GM08714 (cell line): Measurements from ENCODE around the gene HOXA9.

Experiments used
- H3K4me3 ChIP-seq: fragments of 200-500 bp; sonication (Bioruptor generic); 2 replicates; pipeline ENCODE4 v1.5.1; 2014; ENCODE audit warnings: mild to moderate bottlenecking, low read length, inconsistent platforms
- ZNF274 ChIP-seq: IDR thresholded peaks from 2 replicates; pipeline ENCODE4 v1.6.1; 2012; ENCODE audit warnings: mild to moderate bottlenecking, low read depth, low read length

Gene HOXA9

DNA sequence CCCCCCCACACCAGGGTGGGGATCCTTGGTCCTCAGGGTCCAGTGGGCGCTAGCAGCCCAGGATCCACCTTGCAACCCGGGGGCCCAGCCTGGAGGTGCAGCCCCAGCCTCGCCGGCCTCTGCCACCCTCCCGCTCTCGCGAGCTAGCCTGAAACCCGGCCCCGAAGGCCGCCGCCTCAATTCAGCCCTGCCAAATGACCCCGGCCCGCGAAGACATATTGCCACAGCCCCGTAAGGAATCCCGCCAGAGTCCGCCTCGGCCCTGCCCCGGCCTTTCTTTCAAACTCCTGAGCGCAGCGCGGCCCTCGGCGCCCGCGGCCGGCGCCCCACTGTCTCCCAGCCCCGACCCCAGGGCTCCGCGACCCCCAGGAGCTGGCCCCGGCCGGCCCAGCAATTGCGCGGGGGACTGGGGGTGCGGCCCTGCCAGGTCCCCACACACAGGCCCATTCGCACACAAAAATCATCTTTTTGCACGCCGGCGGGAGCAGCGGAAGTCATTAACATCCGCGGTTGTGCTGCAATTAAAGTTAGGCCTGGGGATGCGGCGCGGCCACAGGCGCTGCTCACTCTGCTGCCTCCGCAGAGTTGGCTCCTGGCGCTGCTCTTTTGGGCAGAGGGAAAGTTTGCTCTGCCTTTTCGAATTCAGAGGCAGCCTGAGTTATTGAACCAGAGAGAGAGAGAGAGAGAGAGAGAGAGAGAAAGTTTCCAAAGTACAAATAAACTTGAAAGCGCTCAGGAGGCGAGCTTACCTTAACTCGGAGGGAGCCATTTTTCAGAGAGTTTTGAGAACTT lies 25.8 kb downstream of the HOXA9 start:
- H3K4me3 ChIP-seq: no peak overlapping the region
- no peak for TF ChIP-seq ZNF274

DNA sequence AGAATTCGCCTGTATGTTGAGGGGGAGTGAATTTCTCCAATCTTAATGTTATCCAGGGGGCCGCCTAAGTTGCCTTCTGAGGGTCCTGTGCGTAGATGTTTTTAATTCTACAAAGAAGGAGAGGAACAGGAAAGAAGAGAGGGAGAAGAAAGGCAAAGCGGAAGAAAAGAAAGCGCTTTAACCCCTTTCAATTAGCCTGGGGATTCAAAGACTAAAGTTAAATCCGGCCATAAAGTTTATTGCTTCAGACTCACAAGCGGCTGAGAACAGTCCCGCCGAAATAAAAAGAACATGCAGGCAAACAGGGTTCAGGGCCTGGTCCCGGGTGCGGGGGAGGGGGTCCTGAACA lies 26.4 kb downstream of the HOXA9 start:
- no peak for TF ChIP-seq ZNF274
- no peak overlapping the region for H3K4me3 ChIP-seq

DNA sequence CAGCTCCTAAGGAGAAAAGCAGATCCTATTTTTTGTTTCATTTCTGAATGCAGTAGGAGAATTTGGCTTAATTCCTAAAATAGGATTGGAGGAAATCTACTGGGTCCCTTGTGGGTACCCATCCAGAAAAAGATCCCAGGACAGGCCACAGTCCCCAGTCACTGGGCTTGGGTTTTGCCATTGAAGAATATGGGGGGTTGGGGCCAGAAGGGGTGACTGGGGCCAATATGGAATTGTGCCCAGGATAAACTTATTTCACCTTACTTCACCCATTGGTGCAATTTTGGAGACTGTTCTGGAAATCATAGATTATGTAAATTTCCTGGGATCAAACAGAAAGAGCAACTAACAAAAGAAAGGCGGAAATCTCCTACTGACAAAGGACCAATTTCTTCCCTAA lies 26.9 kb downstream of the HOXA9 start:
- H3K4me3 ChIP-seq: no peak overlapping the region
- TF ChIP-seq ZNF274: no peak

DNA sequence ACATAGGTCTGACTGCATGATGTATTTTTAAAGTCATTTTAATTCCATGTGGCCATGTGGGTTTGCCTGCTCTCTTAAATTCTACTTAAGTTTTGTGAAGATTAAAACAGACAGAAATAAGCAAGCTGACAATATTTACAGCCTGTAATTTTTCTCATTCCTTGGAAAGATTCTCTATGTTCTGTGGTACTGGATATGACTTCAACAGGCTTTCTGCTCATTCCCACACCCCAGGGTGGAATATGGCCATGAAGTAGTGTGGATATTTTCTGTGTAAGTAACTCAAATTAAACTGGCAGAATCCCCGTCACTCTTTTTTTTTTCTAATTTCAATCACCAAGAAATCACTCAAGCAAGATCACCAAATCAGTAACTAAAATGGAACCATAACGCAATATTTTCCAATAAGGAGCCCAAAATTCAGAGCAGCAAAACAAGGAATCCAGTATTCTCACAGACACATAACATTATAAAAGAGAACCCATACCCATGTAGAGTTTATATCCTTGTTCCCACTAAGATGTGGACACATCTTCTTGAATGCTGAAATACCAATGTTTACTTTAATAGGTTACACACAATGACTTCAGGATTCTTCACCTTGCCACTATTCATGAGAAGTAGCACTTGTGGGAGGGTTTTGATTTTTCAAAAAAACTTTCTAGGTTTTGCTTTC lies 27.6 kb downstream of the HOXA9 start:
- TF ChIP-seq ZNF274: no peak
- no peak overlapping the region for H3K4me3 ChIP-seq

DNA sequence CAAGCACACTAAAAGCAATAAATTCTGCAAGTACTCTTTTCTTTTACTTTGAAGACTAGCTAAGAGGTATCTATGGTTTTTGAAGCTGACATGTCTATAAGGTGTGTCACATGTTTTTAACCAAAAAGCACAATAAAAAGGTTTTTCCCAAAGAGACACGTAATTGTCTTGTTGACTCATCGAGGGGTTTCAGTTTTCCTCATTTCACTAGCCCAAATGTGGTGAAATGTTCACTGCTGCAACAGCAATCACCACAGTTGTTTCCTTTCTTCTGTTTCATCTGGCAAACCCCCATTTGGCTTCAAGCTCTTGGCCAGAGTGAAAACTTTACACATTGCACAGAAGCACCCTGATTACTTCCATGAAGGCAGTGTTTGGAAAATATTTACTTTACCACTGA lies 30.9 kb downstream of the HOXA9 start:
- no peak overlapping the region for H3K4me3 ChIP-seq

DNA sequence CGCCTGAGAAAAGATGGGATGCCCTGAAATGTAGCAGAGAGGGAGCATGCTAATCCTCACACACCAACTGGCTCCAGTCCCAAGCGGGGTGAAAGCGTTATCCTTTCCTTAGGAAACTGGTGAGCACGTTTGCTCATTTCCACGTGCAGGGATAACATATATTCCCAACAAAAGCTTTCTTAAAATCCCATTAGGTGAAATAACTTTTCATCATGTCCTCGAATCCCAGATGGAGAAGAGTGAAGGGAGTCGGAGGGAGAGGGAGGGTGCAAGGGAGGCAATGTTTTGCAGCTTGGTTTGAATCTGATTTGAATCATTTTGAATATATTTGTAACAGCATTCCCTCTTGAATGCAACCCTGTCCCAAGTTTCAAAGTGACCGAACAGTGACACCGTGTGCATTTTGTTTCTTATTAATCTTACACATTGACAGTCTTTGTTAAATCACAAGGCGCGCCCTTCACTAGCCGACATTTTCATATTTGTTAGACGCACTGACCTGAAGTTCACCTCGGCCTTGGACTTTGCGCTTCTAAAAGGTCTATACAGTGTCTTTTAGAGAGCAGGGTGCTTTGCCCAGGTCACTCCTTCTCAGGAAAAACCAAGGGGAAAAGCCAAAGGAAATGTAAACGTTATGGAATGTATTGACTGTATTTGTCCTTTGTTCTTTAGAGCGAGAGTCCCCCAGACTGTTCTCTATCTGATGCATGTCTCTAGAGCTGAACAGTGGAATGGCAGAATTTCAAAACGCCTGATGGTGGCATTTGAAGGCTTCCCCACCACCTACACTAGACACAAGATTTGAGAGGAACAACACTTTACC lies 31.7 kb downstream of the HOXA9 start:
- no peak overlapping the region for H3K4me3 ChIP-seq
- no peak for TF ChIP-seq ZNF274

More for the DNA sequence above, 30.9 kb downstream of the HOXA9 start:
- no peak for TF ChIP-seq ZNF274

DNA sequence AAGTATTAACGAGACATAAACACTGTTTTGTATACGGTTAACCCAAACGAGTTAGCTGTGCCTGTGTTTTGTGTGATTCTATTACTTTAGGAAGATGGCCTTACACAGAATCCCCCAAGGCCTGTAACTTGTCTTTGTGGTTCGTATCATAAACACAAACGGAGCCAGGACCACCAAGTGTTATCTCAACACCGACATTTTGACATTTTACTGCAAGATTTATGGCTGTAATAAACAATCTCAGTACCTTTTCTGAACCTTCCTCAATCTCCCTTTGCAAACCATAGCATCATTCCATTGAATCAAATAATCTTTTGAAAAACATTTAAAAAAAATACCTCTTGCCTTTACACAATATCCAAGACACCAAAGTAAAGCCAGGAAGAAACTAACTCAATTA lies 32.4 kb downstream of the HOXA9 start:
- TF ChIP-seq ZNF274: no peak
- no peak overlapping the region for H3K4me3 ChIP-seq

DNA sequence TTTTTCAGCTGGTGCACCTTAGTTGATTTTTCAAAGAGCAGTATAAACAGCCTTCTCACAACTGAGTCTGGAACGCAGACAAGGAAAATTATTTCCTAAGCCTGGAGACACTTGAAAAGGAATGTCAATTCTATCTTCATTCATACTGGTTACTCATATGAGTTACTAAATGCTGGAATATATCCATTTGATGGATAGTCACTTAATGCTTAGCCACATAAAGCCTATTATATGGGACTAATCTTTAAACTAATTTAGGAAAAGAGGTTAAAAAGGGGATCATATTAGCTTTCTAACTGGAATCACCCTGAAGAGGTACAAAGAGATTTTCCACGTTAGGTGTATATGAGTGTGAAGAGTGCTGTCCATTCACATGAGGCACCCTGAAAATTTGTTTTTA lies 33.1 kb downstream of the HOXA9 start:
- H3K4me3 ChIP-seq: no peak overlapping the region
- TF ChIP-seq ZNF274: no peak

DNA sequence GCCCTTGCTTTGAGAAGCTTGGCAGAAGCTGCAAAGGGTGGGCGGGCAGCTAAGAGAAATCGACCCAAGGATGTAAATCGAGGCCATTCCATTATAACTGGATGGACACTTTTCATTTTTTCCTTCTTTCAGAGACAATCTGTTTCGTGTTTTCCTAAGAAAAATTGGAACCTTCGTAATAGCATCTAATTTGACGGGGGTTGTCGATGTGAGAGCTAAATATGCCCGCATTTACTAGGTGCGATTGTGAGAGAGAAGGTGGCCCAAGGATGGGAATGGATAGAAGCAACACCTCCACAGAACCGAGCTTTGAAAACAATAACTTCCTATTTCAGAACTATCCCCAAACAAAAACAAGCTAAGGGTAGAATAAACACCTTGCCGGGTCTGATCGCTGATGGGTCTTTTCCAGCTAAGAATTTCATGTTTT lies 33.9 kb downstream of the HOXA9 start:
- no peak overlapping the region for H3K4me3 ChIP-seq

DNA sequence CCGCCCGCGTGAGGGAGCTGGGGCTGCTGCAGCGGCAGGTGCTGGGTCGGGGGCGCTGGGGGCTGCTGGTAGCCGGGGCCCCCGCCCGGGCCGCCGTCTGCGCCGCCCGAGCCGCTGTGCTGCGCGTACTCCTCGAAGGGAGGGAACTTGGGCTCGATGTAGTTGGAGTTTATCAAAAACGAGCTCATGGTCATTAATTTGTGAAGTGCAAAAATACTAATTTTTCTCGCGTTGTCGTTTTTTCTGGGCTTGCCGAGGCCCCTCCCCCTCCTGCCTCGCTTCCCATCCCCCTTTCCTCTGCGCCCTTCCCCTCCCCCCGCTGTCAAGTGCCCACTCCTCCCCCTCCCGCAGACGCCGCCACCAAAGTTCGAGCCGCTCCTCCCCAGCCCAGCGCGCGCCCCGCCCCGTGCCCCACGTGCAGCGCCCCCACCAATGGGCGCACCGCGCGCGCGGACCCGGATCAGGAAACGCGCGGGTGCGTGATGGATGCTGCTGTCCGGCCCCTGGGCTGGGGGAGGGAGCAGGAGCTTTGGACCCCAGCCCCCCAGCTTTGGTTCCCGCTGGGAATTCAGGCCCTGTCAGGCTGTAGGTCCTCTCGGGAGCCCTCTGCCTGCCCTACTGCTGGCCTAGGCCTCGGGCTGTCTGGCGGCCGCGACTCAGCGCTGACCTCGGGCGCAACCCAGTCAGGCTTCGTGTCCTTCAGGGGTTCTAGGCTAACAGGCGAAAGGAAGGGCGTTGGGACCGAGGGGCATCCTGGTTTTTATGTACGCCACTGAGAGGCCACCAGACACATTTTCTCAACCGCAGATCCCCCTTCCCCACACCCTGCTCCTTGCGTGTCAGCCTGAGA lies 34.6 kb downstream of the HOXA9 start, which contains the start of gene HOXA4:
Gene HOXA4 (minus strand): TSS at position 218 of the 850 bp plus-strand sequence. CDS start 24 bp downstream, at position 194.
- peak within 1 kb of the TSS; percentile 39 for H3K4me3 ChIP-seq
- TF ChIP-seq ZNF274: no peak

More for the DNA sequence above, 33.9 kb downstream of the HOXA9 start:
- TF ChIP-seq ZNF274: no peak

DNA sequence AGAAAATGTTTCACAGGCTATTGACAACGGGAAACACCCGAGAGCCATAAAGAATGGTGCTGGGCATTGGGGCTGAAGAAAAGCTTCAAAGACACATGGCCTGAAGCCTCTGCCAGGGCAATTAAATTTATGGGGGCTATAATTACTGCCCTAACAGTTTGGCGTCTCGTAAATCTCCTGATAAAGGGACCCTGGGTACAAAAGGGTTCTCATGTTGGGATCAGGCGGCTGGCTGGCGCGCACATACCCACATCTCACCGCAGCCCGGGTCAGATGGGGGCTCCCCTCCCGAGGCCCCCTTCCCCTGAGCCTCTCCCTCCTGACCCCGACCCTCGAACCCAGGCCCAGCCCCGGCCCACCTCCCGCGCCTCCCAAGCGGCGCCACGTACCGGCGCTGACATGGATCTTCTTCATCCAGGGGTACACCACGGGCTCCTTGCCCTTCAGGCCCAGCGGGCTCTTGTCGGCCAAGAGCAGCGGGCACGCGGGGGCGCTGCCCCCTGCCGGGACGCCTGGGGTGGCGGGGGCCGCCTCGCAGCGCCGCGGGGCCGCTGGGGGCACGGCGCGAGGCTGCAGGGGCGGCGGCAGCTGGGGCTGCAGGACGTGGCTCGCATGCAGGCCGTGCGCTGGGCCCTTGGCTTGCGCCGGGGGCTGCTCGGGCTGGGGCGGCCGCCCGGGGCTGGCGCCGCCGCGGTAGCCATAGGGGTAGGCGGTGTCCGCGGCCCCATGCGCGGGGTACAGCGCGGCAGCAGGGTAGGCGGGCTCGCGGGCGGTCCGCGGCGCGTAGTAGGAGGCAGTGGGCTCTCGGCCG lies 35.4 kb downstream of the HOXA9 start:
- TF ChIP-seq ZNF274: no peak
- H3K4me3 ChIP-seq: peak overlapping the region; percentile 21; the same call in 1 of the 2 replicates

DNA sequence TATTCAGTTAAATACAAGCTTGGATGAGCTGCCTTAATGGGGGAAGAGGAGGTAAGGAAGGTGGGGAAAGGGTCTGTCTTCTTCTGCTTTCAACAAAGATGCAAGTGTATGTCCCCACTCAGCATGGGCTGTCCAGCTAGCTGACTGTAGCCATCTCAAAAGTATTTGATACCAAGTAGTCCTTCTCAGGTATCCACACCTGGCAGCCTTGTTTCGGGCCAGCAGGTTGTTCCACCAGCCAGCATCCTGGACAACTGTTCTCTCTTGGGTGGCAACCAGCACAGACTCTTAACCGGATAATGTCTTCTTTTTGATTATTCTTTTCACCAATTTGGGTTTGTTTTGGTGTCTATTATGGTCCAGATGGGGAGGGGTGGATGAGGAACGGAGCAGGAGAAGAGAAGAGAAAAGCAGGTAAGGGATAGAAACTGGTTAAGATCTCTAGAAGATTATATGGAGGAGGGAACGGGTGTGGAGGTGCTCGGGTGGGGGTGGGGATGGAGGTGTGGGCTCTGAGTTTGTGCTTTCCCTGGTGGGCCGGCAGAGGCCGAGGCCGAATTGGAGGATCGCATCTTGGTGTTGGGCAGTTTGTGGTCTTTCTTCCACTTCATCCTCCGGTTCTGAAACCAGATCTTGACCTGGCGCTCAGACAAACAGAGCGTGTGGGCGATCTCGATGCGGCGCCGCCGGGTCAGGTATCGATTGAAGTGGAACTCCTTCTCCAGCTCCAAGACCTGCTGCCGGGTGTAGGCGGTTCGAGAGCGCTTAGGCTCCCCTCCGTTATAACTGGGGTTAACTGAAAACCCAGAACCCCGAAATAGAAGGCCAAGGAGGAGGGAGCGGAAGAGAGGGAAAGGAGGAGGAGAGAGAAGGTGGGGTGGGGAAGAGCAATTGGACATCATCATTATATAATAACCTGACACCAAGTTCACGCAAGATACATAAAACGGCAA lies 36.3 kb downstream of the HOXA9 start:
- H3K4me3 ChIP-seq: no peak overlapping the region
- TF ChIP-seq ZNF274: no peak
